Urinary bladder (tissue), 4 donors: ENCODE data around the gene TJP2. TPM values are rescaled to one million over a fixed set of nuclear protein-coding genes. Genes with fewer than 3 reads are reported as not detected.

Source experiments
- DNase-seq: peaks from one replicate; pipeline ENCODE4 v3.0.0-alpha.2; 2015; ENCODE audit errors: extremely low spot score
- H3K27ac ChIP-seq: one replicate; pipeline ENCODE4 v1.5.1; 2013; ENCODE audit warnings: low read depth, mild to moderate bottlenecking, moderate library complexity
- H3K36me3 ChIP-seq: one replicate; pipeline ENCODE4 v1.6.1; 2013; ENCODE audit warnings: mild to moderate bottlenecking, moderate library complexity; ENCODE audit not compliant: insufficient read depth
- H3K4me1 ChIP-seq: one replicate; pipeline ENCODE4 v1.6.1; 2013; ENCODE audit warnings: mild to moderate bottlenecking, moderate library complexity; ENCODE audit not compliant: insufficient read depth
- H3K4me3 ChIP-seq: one replicate; pipeline ENCODE4 v1.5.1; 2013; ENCODE audit warnings: low read depth, low read length
- WGBS: extraction: QIAGEN DNeasy Blood & Tissue Kit; methylation state at CpG from one replicate; pipeline ENCODE4 v1.1.7; 2013; 5-methylcytosine and 5-hydroxymethylcytosine counted together
- polyA plus RNA-seq: library from polyadenylated mRNA; stranded (reverse); fragments of 200-250 nt; gene quantifications from one replicate; pipeline ENCODE4 v1.2.3, GENCODE V29; 2013
- total RNA-seq: library from RNA; depleted of rRNA; stranded (reverse); fragments of >200 nt; gene quantifications from one replicate; pipeline ENCODE4 v1.2.3, GENCODE V29; 2014
- donor health status: healthy with polysubstance abuse.
- donor health status: healthy.

The TJP2 gene
- total and polyA plus RNA-seq, 2 donors, result 56.3 to 72.1 TPM

DNA sequence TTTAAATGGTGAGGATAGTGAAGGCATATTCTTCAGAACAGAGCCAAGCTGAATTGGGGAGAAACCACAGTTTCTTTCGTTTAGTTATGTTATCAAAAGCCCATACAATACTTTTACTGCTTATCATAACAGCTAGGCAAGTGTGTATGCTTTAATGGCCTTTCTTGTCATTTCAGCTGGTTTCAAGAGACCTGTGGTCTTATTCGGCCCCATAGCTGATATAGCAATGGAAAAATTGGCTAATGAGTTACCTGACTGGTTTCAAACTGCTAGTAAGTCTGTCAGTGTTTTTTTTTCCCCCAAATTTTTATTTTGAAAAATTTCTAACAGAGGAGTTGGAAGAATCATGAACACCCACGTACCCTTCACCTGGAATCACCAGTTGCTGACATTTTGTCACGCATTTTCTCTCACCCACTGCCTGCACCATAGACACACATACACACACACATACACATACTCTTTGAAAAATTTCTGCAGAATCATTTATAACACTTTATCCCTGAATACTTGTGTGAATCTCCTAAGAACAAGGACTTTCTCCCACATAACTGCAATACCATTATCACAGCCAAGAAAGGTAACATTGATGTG, 63.7 kb downstream of the TJP2 start:
- Histone ChIP-seq H3K36me3 (peaks cover 4% of the 10 kb centered on the region), H3K4me3 (no peak overlapping the region)
- 95% methylated on average over 4 of the region's 4 CpGs for WGBS

DNA sequence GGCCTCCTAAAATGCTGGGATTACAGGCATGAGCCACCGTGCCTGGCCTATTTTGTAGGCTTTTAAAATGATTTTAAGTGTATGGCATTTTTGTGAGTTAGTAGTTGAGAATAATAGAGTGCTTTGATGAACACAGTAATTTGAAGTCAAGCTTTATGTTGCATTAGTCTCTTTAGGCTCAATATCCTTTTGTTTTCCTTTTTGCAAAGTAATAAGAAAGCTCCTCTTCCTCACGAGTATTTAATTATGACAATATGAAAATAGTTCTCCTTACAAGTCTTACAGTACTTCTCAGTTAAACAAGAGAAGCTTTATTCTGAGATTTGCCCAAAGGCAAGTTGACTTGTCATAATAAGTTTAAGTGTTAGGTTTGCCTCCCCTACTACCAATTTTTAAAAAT, 69.0 kb downstream of the TJP2 start:
- no peak overlapping the region for H3K27ac ChIP-seq
- WGBS, result 77% methylated on average over 2 of the region's 2 CpGs
- no peak overlapping the region for H3K4me3 ChIP-seq
- peaks cover 3% of the 10 kb centered on the region for H3K36me3 ChIP-seq
- no peak for DNase-seq
- no peaks in the 10 kb centered on the region for H3K4me1 ChIP-seq

More for the DNA sequence above, 63.7 kb downstream of the TJP2 start:
- no peak overlapping the region for H3K27ac ChIP-seq
- no peaks in the 10 kb centered on the region for H3K4me1 ChIP-seq
- no peak for DNase-seq

DNA sequence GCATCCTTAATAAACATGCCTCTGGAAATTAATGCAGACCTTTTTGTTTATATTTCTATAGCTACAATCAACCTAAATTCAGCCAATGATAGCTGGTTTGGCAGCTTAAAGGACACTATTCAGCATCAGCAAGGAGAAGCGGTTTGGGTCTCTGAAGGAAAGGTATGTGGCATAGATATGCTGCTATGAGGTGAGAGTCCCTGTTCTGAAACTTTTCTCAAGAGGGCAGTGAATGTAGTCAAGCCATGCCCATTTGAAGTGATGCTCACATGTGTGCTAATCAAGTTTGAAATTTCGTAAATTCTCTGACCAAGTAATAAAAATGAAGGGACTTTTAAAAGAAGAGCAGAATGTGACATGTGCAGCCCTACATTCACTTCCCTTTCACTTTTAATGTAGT, 72.6 kb downstream of the TJP2 start:
- over 99% methylated on average over 2 of the region's 2 CpGs for whole genome bisulfite sequencing
- Histone ChIP-seq H3K27ac (no peak overlapping the region), H3K4me3 (no peak overlapping the region), H3K36me3 (peaks cover 3% of the 10 kb centered on the region), H3K4me1 (no peaks in the 10 kb centered on the region)
- no peak for DNase-seq

DNA sequence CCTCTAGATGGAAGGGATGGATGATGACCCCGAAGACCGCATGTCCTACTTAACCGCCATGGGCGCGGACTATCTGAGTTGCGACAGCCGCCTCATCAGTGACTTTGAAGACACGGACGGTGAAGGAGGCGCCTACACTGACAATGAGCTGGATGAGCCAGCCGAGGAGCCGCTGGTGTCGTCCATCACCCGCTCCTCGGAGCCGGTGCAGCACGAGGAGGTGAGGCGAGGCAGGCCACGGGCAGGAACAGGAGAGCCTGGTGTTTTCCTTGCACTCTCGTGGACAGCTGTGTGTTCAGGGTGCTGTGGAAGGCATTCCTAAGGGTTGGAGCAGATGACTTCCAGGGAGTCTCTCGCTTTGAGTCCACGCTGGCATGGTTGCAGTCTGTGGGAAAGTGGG, 73.9 kb downstream of the TJP2 start:
- 96% methylated on average over 22 of the region's 22 CpGs for WGBS
- H3K36me3 ChIP-seq, result peaks cover 3% of the 10 kb centered on the region
- no peak for DNase-seq

DNA sequence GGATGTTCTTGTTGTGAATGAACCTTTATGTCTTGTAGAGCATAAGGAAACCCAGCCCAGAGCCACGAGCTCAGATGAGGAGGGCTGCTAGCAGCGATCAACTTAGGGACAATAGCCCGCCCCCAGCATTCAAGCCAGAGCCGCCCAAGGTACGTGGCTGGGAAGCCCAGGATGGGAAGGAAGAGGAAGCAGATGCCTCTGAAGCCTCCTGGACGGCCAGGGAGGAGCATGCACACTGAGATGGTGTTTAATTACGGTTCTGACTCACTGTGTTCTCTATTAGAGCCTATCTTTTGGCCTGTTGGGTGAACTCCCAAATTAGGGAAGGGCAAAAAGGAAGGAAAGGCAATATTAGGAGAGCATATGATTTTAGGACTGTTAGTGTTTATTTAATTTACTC, 75.3 kb downstream of the TJP2 start:
- Histone ChIP-seq H3K27ac (no peak overlapping the region), H3K36me3 (peaks cover 3% of the 10 kb centered on the region), H3K4me1 (no peaks in the 10 kb centered on the region), H3K4me3 (no peak overlapping the region)
- DNase-seq, result no peak
- WGBS, result 70% methylated on average over 7 of the region's 7 CpGs

More for the DNA sequence above, 73.9 kb downstream of the TJP2 start:
- Histone ChIP-seq H3K4me1 (no peaks in the 10 kb centered on the region), H3K27ac (no peak overlapping the region), H3K4me3 (no peak overlapping the region)

DNA sequence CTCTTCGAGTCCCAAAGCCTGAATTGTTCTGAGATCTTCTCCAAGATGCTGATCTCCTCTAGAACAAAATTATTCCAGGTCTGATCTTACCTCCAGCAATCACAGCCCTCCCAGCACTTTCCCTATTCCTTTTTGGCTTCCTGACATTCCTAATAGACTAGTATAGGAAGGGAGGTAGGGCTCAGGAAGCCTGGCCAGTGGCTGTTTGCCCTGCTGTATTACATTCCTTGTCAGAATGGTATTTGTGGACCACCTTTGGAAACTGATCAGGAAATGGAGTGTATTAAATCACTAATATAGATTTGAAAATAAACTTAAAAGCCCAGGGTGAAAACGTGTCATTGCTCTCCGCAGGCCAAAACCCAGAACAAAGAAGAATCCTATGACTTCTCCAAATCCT, 76.6 kb downstream of the TJP2 start:
- whole genome bisulfite sequencing, result 65% methylated on average over 3 of the region's 3 CpGs
- H3K4me3 ChIP-seq, result no peak overlapping the region
- peaks cover 3% of the 10 kb centered on the region for H3K36me3 ChIP-seq
- no peak for DNase-seq
- H3K27ac ChIP-seq, result no peak overlapping the region
- H3K4me1 ChIP-seq, result no peaks in the 10 kb centered on the region

DNA sequence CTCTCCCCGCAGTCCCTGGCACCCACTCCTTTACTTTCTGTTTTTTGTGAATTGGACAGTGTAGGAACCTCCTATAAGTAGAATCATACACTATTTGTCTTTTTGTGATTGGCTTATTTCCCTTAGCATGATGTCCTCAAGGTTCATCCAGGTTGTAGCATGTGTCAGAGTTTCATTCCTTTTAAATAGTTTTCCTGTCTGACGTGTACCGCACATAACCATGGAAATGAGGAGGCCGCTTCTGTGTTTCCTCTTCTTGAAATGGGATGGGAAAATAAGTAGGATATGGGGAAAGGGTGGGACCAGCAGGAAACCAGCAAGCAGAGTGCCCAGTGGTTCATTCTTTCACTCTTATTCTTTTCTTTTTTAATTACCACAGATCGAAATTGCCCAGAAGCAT, 78.4 kb downstream of the TJP2 start:
- H3K4me1 ChIP-seq, result no peaks in the 10 kb centered on the region
- H3K4me3 ChIP-seq, result no peak overlapping the region
- DNase-seq, result no peak
- H3K36me3 ChIP-seq, result peaks cover 3% of the 10 kb centered on the region
- no peak overlapping the region for H3K27ac ChIP-seq
- WGBS, result 82% methylated on average over 5 of the region's 5 CpGs

DNA sequence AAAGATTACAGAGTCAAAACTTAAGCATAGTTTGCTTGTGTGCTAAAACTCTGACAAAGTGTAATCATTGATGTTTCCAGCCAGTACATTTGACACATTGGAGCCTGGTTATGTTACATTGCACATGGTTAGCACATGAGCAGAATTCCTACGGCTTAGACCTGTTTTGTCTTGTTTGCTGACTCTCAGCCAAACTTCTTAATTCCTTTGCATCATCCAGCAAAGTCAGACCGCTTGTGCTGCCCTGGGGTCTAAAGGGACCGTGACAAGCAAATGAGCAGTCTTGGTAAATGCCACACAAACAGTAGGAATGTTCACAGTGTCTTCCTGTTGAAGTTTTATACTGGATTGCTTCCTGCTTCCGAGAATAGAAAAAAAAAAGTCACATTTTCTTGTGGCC, 79.0 kb downstream of the TJP2 start:
- no peak overlapping the region for H3K27ac ChIP-seq
- no peak overlapping the region for H3K4me3 ChIP-seq
- no peaks in the 10 kb centered on the region for H3K36me3 ChIP-seq
- H3K4me1 ChIP-seq, result no peaks in the 10 kb centered on the region
- 27% methylated on average over 4 of the region's 4 CpGs for WGBS
- peak; percentile 29 for DNase-seq

DNA sequence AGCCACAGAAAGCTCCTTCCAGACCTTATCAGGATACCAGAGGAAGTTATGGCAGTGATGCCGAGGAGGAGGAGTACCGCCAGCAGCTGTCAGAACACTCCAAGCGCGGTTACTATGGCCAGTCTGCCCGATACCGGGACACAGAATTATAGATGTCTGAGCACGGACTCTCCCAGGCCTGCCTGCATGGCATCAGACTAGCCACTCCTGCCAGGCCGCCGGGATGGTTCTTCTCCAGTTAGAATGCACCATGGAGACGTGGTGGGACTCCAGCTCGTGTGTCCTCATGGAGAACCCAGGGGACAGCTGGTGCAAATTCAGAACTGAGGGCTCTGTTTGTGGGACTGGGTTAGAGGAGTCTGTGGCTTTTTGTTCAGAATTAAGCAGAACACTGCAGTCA, 80.1 kb downstream of the TJP2 start:
- H3K4me1 ChIP-seq, result no peaks in the 10 kb centered on the region
- H3K36me3 ChIP-seq, result no peaks in the 10 kb centered on the region
- H3K27ac ChIP-seq, result no peak overlapping the region
- 95% methylated on average over 11 of the region's 11 CpGs for WGBS
- DNase-seq, result no peak
- no peak overlapping the region for H3K4me3 ChIP-seq

DNA sequence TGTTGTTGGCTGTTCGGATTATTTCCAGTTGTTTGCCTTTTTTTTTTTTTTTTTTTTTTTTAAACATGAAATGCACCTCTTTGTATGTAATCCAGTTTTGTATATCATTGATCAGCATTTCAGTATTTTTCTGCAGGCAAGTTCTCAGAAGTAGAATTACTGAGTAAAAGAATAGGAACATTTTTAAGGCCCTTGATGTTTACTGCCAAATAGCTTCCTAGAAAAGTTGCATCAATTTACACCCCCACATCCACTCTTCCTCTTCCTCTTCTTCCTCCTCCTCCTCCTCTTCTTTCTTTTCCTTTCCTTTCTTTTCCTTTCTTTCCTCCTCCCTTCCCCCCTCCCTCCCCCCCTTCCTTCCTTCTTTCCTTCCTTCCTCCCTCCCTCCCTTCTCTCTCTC, 81.5 kb downstream of the TJP2 start:
- WGBS, result 93% methylated on average over 1 of the region's 1 CpG

DNA sequence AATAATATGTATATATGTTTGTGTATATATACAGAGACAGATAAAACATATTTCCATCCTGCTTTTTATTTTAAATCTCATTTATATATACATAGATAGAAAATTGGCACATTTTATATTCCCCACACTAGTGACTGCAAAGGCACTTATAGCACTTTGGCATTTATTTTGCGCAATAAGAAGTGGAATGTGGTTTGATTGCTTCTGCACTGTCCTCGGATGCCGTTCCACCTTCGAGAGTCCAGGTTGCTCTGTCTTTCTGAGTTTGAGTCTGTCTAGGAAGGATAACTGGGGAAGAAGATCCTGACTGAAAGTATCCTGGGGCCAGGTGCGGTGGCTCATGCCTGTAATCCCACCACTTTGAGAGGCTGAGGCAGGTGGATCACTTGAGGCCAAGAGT, 84.5 kb downstream of the TJP2 start:
- H3K36me3 ChIP-seq, result no peaks in the 10 kb centered on the region
- WGBS, result 96% methylated on average over 5 of the region's 5 CpGs
- H3K4me3 ChIP-seq, result no peak overlapping the region
- no peaks in the 10 kb centered on the region for H3K4me1 ChIP-seq
- DNase-seq, result no peak
- H3K27ac ChIP-seq, result no peak overlapping the region

More for the DNA sequence above, 81.5 kb downstream of the TJP2 start:
- Histone ChIP-seq H3K36me3 (no peaks in the 10 kb centered on the region), H3K27ac (no peak overlapping the region), H3K4me1 (no peaks in the 10 kb centered on the region), H3K4me3 (no peak overlapping the region)
- no peak for DNase-seq

DNA sequence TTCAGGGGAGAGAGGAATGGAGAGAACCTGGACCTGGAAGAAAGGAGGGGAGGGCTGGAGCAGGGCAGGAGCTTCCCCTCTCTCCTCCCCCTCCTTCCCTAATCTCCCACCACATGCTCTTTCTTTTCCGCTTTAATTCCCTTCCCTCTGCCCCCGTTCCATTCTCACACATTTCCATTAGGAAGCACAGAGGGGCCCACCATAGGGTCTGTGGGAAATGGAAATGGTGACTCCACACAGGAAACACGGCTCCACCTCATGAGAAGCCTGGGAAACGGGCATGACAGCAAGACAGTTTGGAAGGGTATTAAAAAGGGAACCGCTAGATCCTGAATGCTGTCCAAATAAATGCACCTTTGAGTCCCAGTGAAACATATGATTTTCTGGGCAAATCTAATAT, 86.1 kb downstream of the TJP2 start:
- Histone ChIP-seq H3K4me3 (no peak overlapping the region), H3K27ac (no peak overlapping the region), H3K4me1 (no peaks in the 10 kb centered on the region), H3K36me3 (no peaks in the 10 kb centered on the region)
- 65% methylated on average over 5 of the region's 5 CpGs for WGBS
- no peak for DNase-seq

DNA sequence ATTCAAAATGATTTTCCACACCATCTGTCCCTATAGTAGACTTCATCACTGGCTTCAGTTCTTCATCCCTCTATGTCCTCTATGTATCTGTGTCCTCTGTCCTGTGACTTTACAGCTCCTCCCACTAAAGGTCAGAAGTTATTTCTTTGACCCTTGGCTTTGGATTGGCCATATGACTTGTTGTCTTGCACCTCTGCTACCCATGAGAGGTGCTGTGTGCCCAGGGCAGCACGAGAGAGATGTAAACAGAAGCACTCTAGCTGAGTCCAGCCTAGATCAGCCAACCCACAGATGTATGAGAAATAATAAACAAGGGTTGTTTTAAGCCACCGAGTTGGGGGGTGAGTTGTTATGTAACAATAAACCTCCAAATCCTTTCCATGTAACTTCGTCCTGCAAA, 87.6 kb downstream of the TJP2 start:
- no peak overlapping the region for H3K27ac ChIP-seq
- DNase-seq, result no peak
- H3K36me3 ChIP-seq, result no peaks in the 10 kb centered on the region
- H3K4me1 ChIP-seq, result no peaks in the 10 kb centered on the region
- WGBS, result 64% methylated on average over 3 of the region's 3 CpGs
- no peak overlapping the region for H3K4me3 ChIP-seq

DNA sequence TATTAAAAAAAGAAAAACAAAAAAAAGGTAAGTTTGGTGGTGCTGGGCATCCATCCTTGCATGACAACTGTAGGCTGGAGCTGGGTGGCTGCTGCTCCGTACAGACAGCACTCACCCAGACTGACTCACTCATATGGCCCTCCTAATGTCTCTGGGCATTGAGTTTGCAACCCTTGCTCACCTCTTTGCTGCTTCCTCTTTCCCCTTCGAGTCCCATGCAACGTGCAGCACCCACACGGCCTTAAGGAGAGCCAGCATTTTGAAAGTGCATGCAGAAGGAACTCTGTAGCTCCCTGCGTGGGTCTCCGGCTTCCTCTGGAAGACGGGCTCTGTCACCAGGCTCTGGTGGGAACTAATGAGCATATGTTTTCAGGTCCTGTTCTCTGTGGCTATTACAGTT, 90.4 kb downstream of the TJP2 start:
- Histone ChIP-seq H3K4me3 (no peak overlapping the region), H3K36me3 (no peaks in the 10 kb centered on the region), H3K27ac (no peak overlapping the region), H3K4me1 (no peaks in the 10 kb centered on the region)
- no peak for DNase-seq
- 80% methylated on average over 7 of the region's 7 CpGs for WGBS

DNA sequence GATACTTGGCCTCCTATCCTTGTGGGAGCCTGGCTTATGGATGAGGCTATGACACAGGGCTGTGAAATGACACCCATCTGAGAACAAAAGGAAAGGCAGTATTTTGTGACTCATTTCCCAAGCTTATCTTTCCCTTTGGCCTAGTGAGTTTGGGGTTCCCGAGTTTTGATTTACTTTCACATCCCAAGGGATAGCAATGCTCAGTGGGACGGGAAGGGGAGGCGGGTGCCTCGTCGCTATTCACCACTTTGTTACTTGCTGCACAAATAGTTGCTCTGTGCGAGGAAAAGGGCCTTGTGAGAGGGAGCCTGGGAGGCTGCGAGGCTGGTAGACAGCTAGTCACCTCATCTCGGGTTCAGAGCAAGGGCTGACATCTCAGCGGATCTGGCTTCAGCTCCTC, 91.8 kb downstream of the TJP2 start:
- Histone ChIP-seq H3K36me3 (no peaks in the 10 kb centered on the region), H3K4me3 (no peak overlapping the region), H3K27ac (no peak overlapping the region), H3K4me1 (no peaks in the 10 kb centered on the region)
- 81% methylated on average over 9 of the region's 9 CpGs for WGBS
- no peak for DNase-seq
